IPS DF 6.9 (cell line): Measurements from ENCODE around the gene PTPN13.

Source experiments
- DNase-seq: peaks from one replicate; pipeline ENCODE4 v3.0.0-alpha.2; 2013; ENCODE audit warnings: low read depth, low spot score
- H3K27ac ChIP-seq: one replicate; pipeline ENCODE4 v1.5.1; 2013; ENCODE audit warnings: low read length, control low read depth
- H3K27me3 ChIP-seq: 2 replicates; pipeline ENCODE4 v1.6.1; 2013; ENCODE audit warnings: mild to moderate bottlenecking, low read length; ENCODE audit not compliant: control insufficient read depth, insufficient read depth
- H3K36me3 ChIP-seq: 2 replicates; pipeline ENCODE4 v1.6.1; 2013; ENCODE audit warnings: low read length; ENCODE audit not compliant: control insufficient read depth, insufficient read depth
- H3K4me1 ChIP-seq: 2 replicates; pipeline ENCODE4 v1.6.1; 2013; ENCODE audit warnings: low read length; ENCODE audit not compliant: control insufficient read depth, insufficient read depth
- H3K4me3 ChIP-seq: 2 replicates; pipeline ENCODE4 v1.5.1; 2013; ENCODE audit warnings: mild to moderate bottlenecking, low read length
- H3K9me3 ChIP-seq: 2 replicates; pipeline ENCODE4 v1.6.1; 2013; ENCODE audit warnings: low read length, inconsistent platforms; ENCODE audit not compliant: control insufficient read depth, insufficient read depth
- WGBS: extraction: QIAGEN DNeasy Blood & Tissue Kit; methylation state at CpG from one replicate; pipeline ENCODE4 v1.1.7; 2013; ENCODE audit warnings: mixed read lengths, missing lambda C conversion rate; ENCODE audit not compliant: insufficient read length, insufficient coverage; 5-methylcytosine and 5-hydroxymethylcytosine counted together

Gene PTPN13

DNA sequence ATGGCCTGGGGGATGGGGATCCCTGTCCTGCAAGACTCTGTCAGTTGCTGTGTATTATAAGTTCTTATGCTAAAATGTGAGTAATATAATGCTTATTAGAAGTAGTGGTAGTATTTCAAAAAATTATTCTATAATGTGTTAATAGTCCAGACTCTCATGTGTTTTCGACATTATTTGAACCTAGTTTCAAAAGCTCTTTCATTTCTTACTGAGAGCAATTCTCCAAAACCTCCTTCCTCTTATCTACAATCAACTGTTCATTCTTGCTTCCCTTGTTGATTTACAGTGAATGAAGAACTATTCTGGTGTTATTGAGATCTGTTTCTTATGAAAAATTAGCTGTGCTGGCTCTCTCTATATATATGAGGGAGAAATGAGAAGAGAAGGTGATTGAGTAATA, 32.9 kb upstream of the PTPN13 start:
- no peaks in the 10 kb centered on the region for H3K27me3 ChIP-seq
- H3K27ac ChIP-seq: no peak overlapping the region
- WGBS: no CpG with 5 or more reads among the region's 1 CpG
- no peak for DNase-seq
- H3K9me3 ChIP-seq: no peaks in the 10 kb centered on the region
- H3K4me3 ChIP-seq: no peak overlapping the region
- H3K4me1 ChIP-seq: no peaks in the 10 kb centered on the region; the same call in 1 of the 2 replicates
- H3K36me3 ChIP-seq: no peaks in the 10 kb centered on the region

- Histone ChIP-seq H3K27me3 (no peaks in the 10 kb centered on the region), H3K9me3 (no peaks in the 10 kb centered on the region), H3K27ac (no peak overlapping the region), H3K4me1 (no peaks in the 10 kb centered on the region; the same call in 1 of the 2 replicates), H3K4me3 (no peak overlapping the region), H3K36me3 (no peaks in the 10 kb centered on the region)
- DNase-seq: no peak
- no CpG with 5 or more reads among the region's 2 CpGs for WGBS
Observed at GRCh38 chr4:86563416-86563815, 30.7 kb upstream of the PTPN13 start.

- DNase-seq: no peak
- H3K27me3 ChIP-seq: no peaks in the 10 kb centered on the region
- no peaks in the 10 kb centered on the region for H3K36me3 ChIP-seq
- WGBS: no CpG with 5 or more reads among the region's 5 CpGs
- no peaks in the 10 kb centered on the region for H3K9me3 ChIP-seq
- no peaks in the 10 kb centered on the region; the same call in 1 of the 2 replicates for H3K4me1 ChIP-seq
- H3K27ac ChIP-seq: no peak overlapping the region
- no peak overlapping the region for H3K4me3 ChIP-seq
Observed at GRCh38 chr4:86564795-86565194, 29.3 kb upstream of the PTPN13 start.

DNA sequence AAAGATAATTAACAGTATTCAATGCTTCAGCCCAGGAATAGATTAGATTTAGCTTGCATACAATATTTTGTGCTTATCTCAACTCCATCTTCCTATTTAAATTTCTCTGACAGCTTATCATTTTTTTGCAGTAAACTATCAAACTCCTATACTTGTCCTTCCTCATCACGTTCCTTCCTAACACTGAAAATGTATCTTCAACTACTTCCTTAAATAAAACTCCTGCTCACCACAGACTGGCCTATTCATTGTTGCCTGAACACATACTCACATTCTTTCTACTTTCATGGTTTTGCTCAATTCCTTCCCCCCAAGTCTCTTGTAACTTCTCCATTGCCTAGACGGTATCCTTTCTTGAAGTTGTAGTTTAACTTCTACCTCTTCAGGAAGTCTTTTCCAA, 28.5 kb upstream of the PTPN13 start:
- Histone ChIP-seq H3K27ac (no peak overlapping the region), H3K36me3 (no peaks in the 10 kb centered on the region), H3K9me3 (no peaks in the 10 kb centered on the region), H3K4me3 (no peak overlapping the region), H3K27me3 (no peaks in the 10 kb centered on the region), H3K4me1 (no peaks in the 10 kb centered on the region; the same call in 1 of the 2 replicates)
- WGBS: 100% methylated on average over 1 of the region's 2 CpGs
- no peak for DNase-seq

- Histone ChIP-seq H3K9me3 (no peaks in the 10 kb centered on the region), H3K27ac (no peak overlapping the region), H3K4me1 (no peaks in the 10 kb centered on the region), H3K27me3 (no peaks in the 10 kb centered on the region), H3K36me3 (no peaks in the 10 kb centered on the region), H3K4me3 (no peak overlapping the region)
- no peak for DNase-seq
- WGBS: no CpG with 5 or more reads among the region's 6 CpGs
Observed at GRCh38 chr4:86569103-86569870, 24.8 kb upstream of the PTPN13 start.

DNA sequence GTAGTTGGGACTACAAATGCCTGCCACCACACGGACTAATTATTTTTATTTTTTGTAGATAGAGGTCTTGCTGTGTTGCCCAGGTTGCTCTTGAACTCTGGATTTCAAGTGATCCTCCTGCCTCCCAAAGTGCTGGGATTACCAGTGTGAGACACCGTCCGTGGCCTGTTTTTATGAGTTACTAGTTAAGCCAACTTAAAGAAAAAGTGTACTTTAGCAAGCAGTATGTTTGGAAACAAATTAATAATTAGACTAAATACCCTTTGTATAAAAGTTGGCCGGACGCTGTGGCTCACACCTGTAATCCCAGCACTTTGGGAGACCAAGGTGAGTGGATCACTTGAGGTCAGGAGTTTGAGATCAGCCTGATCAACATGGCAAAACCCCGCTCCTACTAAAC, 14.2 kb upstream of the PTPN13 start:
- Histone ChIP-seq H3K27me3 (no peaks in the 10 kb centered on the region), H3K4me1 (no peaks in the 10 kb centered on the region), H3K9me3 (no peaks in the 10 kb centered on the region), H3K27ac (no peak overlapping the region), H3K4me3 (no peak overlapping the region), H3K36me3 (no peaks in the 10 kb centered on the region)
- no peak for DNase-seq
- WGBS: no CpG with 5 or more reads among the region's 6 CpGs

DNA sequence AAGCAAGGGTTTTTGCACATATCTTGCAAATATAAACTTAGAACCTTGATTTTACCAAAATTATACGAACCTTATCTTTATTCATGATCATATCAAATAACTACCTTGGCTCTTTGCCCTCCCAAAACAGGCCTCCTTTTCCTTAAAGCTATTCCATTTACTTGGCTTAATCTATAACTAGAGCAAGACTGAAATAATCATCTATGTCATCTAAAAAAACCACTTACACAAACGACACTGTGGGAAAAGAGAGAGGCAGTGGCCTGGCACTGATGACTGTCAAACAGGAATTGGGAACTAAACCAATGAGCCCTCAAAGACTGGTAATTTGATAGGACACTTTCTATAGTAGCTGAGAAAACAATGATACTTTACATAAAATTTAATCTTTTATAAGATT, 11.7 kb upstream of the PTPN13 start:
- no peaks in the 10 kb centered on the region for H3K27me3 ChIP-seq
- H3K4me1 ChIP-seq: no peaks in the 10 kb centered on the region; the same call in 1 of the 2 replicates
- 100% methylated on average over 2 of the region's 2 CpGs for WGBS
- no peak overlapping the region for H3K4me3 ChIP-seq
- no peak overlapping the region for H3K27ac ChIP-seq
- H3K36me3 ChIP-seq: no peaks in the 10 kb centered on the region
- DNase-seq: no peak
- H3K9me3 ChIP-seq: no peaks in the 10 kb centered on the region

GRCh38 chr4:86586160-86586572, 7.9 kb upstream of the PTPN13 start:
- Histone ChIP-seq H3K27ac (no peak overlapping the region), H3K4me3 (no peak overlapping the region), H3K9me3 (no peaks in the 10 kb centered on the region), H3K4me1 (no peaks in the 10 kb centered on the region; the same call in 1 of the 2 replicates), H3K36me3 (no peaks in the 10 kb centered on the region), H3K27me3 (no peaks in the 10 kb centered on the region)
- DNase-seq: no peak
- 100% methylated on average over 1 of the region's 4 CpGs for WGBS

DNA sequence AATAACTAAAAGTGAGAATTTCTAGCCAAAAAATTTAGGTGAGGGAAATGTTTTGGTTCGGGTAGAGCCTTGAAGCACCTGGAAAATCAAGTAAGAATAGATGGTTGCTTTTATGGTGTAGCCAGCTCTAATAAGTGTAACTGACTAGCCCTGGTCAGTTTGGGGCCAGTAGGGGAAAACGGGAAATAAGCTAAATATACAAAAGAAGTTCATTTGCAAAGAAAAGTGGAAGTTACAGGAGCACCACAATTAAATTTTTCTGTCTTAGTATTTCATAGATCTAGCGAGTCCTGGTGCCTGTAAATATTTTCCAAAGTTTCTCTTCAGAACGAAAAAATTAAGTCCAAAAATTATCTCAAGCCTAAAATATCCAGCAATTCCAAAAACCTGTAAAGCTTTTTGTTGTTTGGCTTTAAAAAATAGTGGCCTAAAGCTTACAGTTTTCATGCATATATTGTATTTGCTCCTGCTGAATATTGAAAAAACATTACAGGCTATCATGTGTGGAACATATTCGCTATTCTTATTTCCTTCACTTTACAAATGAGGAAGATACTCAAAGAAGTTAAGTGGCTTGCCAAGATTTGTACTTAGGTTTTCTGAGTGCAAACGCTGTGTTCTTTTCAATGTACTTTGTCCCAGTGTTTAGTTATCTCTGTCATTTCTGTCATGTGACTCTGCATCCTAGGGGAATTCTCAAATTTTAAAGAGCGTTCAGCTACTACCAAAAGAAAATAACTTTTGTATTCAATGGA, 7.3 kb upstream of the PTPN13 start:
- Histone ChIP-seq H3K27me3 (no peaks in the 10 kb centered on the region), H3K9me3 (no peaks in the 10 kb centered on the region), H3K36me3 (no peaks in the 10 kb centered on the region), H3K4me3 (no peak overlapping the region), H3K27ac (no peak overlapping the region), H3K4me1 (no peaks in the 10 kb centered on the region; the same call in 1 of the 2 replicates)
- no CpG with 5 or more reads among the region's 7 CpGs for WGBS
- DNase-seq: no peak

DNA sequence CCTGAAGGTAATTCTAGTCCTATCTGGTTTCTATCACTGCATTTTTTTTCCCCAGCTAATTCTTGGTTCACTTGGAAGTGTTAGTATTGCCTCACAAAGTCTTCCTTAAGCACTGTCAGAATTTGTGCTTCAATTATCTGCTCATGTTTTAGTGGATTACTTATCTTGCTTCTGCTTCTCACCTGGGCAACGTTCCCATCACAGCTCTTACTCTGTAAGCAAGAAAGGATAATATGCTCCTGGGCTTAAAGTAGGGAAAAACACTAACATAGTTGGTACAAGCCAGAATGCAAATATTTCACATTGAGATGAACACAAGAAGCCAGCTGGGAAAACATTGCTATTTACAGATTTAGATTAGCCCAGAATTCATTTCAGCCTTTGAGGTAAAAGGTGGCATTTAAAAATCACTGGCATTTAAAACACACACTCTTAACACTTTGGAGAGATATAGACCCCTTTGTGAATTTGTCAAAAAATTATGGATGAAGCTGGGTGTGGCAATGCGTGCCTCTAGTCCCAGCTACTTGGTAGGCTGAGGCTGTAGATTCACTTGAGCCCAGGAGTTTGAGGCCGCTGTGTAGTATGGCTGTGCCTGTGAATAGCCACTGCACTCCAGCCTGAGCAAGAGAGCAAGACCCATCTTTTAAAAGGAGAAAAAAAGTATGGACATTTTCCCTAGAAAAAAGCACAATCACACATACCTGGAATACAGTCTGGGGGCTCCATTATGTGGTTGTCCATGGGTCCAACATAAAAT, 6.6 kb upstream of the PTPN13 start:
- H3K36me3 ChIP-seq: no peaks in the 10 kb centered on the region
- H3K9me3 ChIP-seq: no peaks in the 10 kb centered on the region
- H3K27ac ChIP-seq: no peak overlapping the region
- H3K4me3 ChIP-seq: no peak overlapping the region
- no CpG with 5 or more reads among the region's 3 CpGs for WGBS
- H3K27me3 ChIP-seq: no peaks in the 10 kb centered on the region
- no peak for DNase-seq
- no peaks in the 10 kb centered on the region; the same call in 1 of the 2 replicates for H3K4me1 ChIP-seq
